Measurements from ENCODE around the gene NXN. TPM values are rescaled to one million over a fixed set of nuclear protein-coding genes. Genes with fewer than 3 reads are reported as not detected.

Gene NXN
- total RNA-seq, 1 donor from 2014 or later, result 0.52 TPM

DNA sequence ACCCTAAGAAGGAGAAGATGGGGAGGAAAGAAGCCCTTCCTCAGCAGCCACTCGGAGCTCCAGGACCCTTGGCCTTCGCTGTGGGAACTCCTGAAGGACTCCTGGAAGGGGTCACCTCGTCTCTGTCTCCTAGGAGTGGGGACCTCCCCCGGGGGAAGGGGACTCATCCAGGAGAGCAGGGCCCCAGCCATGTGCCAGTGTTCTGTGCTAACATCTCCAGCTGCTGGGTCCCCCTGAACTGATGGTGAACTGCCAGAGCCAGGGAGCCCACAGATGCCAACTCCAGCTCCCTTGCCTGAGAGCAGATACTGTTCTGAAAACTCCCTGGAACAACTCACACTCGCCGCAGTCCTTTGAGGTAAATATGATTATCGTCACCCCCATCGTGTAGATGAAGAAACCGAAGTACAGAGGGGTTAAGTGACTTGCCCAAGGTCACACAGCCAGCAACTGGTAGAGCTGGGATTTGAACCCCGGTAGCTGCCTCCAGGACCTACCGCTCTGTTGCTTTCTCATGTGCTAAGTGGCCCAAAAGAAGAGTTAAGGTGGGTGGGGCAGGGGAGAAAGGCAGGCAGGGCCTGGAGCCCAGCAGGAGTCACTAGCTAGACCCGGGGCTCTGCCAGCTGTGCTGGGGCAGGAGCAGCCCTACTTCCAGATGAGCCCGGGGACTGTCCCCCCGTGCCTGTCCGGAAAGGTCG, 27.9 kb upstream of the NXN start:
- intact Hi-C loops (cut with micrococcal nuclease), result no loop called here

DNA sequence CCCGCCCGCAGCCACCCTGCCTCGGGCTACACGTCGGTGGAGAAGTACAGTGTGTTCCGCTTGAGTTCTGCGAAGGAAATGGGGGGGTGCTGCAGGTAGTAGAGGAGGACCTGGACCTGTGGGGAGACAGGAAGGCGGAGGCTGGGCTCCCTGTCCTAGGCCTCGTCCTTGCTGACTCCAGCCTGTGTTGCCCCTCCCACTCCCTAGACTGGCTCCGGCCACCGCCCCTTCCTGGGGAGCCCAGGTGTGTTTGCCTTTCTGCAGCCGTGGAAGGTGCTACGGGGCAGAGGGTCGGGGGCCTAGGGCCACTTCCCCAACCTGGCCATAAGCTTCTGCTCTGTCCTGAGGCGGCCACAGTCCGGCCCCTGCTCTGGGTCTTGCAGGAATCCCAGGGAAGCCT, 26.5 kb upstream of the NXN start:
- intact Hi-C loops (cut with micrococcal nuclease), result no loop called here

DNA sequence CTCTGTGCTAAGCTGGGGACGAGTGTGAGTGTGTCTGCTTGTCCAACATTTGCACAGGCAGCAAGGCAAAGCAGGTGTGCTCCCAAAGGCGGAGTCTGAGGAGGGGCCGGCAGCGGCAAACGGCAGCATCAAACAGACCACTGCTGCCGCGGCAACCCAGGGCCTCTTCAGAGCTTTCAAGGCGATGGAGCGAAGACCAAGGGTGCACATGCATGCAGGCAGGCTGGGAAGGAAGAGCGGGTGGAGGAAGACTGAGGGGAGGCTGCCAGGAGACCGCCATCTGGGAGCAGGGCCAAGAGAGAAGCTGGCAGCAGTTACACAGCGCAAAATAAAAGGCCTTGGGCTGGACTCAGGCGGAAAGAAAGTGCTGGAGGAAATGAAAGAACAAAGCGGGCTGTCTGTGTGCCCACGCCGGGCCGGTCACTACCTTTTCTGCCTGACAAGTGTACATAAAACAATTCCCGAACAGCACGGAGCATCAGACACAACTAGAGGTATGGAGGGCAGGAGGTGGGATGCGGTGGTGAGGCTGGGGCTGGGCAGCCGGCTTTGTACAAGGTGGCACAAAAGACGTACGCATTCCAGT, 25.9 kb upstream of the NXN start:
- intact Hi-C loops (cut with micrococcal nuclease), result no loop called here

DNA sequence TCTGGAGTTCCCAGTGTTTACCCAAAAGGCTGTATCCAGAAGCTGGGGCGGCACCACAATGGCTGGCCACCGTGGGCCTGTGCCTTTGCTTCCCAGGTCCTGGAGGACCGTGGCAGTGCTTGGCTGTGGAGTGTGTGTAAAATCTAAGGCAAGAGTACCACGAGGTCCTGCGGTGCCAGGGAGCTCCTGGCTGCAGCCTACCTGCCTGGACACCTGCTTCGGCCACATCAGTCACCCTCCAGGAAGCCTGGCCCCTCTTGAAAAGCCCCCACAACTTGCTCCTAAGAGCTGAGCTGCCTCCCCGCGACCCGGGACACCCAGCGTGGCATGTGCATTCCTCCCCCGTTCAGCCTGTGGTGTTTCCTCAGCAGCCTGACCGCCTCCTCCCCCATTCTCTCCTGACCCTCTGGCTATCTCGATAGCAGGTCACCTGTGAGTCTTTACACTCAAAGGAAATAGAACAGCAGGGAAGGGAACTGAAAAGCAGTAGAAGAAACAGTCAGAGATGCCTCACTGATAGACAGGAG, 25.3 kb upstream of the NXN start:
- intact Hi-C loops (cut with micrococcal nuclease), result no loop called here

DNA sequence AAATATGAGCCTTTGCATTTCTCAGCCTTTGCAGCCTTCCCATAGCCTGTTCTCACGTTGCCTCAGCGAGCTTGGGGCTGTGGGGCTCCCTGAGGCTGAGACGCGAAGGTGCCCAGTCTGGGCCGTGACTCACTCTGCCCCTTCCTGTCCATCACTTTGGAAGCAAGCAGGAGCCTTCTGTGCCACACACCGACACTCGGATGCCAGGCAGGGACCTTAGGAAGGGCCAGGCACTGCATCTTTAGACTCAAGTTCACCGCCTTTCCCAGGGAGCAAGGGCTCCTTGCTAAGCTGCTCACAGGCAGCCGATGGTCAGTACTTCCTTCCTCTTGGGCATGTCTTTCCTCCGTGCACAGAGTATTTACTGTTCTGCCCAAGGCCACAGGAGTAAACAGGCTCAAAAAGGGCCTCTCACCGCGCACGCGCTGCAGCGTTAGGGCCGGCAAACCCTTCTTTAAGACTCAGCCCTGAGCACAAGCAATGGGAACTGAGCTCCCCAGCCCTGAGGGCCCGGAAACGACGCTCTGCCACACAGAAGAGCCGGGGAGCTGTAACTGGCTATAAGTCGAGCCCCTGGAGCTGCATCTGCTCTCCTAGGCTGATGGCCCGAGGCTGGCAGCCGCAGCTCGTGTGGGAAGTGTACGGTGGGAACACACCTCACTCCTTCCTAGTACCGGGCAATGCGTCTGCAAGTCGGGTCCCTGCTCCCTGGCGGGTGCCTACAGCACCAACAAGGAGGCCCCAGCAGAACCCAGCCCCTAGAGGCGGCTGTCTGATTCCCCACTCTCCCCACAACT, 24.6 kb upstream of the NXN start:
- intact Hi-C loops (cut with micrococcal nuclease), result no loop called here

DNA sequence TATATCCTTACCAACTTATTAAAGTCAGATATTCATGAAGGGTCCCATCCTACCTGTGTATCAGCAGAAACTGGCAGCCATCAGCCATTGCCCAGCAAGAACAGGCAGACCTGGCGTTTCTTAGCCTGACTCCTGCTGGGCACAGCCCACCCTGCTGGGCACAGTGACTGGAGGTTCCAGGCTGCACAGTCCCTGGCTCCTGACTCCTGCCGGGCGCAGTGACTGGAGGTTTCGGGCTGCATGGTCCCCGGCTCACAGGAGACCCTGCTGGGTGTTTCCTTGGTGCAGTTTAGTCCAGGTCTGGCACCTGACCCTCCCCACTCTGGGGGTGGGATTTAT, 24.0 kb upstream of the NXN start:
- intact Hi-C loops (cut with micrococcal nuclease), result no loop called here

DNA sequence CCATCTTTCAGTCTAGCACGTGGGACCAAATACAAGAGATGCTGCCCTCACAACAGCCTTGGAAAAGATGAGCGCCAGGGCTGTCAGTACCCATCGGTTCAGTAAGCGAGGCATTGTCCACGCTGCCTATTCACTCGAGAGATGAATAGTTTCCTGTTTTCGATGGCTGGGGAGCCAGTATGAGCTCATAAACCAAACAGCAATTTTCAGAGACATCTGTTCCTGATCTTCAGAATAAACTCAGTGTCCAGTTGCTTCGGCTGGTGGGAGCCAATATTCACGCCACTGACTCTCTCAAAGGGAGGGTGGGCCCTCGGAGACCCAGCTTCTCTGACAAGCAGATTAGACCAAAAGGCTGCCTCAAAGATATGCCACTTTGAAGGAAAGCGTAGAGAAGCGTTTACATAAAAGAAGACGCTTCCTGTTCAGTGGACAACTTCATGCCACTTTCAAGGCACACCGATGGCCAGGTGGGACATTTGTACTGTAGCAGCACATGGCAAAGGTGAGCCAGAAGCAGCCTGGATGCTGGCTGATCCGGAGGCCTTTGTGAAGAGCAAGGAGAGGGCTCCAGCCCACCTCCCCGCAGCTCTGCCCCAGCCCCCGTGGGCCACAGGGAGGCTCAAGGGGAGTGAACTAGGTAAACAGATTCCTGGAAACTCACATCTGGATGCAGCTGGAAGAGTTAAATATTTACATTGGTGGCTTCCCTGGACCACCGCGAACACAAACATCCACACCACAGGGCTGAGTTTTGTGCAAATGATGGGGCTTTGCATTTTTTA, 23.4 kb upstream of the NXN start:
- intact Hi-C loops (cut with micrococcal nuclease), result no loop called here

DNA sequence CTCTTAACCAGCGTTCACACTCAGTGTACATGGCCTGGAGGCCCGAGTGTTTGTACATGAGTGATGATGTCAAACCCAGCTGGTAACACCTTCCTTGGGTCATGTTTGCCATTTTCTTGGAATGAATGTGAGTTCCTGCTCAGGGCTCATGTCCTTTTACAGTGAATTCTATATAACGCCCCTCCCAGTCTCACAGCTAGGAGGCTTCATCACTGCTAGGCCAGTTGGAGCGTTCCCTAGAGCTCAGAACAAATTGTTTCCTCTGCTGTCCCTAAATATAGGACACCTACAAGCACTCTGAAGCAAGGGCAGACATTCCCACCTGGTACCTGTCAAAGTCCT, 22.8 kb upstream of the NXN start:
- intact Hi-C loops (cut with micrococcal nuclease), result no loop called here

DNA sequence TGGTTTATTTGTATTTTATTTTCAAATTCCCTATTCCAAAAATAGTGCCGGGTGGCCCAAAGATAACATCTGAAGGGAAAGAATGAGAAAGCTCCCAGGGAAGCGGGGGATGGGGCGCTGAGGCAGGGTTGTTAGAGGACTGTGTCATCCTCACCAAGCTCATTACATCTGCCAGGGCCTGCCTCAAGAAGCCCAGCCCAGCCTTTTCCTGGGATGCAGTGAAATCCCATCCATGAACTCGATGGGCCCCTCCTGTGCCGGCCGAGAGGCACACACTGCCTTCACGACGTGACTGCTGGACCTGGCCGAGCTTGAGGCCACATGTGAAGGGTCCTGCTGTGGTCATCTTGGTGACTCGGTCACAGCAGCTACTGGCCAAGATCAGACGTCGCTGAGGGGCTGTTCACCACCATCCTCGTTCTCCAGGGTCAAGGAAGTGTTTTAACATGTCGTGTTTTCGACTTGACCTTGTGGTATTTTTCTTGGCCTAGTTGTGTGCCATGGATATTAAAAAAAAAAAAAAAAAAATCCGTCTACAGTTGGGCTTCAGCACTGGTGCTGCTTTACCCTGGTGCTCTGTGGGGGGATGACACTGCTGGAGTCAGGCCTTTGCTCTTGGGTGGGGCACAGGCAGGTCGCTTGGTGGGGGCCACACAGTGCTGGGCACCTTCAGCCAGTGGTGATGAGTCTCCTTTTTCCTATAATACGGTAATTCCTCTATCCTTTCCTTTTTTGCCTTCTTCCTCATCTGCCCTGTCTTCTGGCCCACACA, 22.2 kb upstream of the NXN start:
- intact Hi-C loops (cut with micrococcal nuclease), result no loop called here

DNA sequence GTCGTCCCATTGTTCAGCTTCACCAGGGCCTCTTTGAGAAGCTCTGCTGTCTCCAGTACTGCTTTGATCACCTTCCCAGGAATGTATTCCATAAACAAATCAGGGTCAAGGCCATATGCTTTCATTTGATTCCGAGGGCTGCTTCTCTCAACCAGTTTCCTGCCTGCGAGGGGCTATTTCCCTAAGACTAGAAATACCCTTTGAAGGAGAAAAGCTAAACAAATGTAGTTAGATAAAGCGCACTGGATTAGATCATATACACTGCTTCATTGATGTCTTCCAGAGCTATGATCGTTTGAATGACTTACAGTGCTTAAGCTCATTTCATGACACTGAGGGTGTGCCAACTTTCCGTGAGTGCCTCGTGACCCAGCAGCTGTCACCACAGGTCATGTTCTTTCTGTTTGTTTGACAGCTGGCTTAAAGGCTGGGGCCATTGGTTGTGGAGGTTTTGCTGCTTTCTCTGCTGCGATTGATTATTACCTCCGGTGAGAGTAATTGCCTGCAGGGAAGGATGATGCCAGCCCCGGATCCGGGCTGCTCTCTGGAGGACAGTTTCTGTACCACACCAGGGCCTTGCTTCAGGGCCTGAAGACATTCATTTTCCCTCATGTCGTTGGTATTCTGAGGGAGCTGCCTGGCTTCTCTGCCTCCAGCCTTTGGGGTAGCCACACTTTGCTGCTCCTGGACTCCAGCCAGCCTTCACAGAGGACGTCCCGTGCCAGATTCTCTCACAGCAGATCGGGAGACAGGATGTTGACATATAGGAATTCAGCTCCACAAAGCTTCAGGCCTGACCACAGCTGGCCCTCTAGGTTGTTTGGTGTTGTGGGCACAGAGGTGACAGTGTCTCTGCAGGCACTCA, 21.3 kb upstream of the NXN start:
- intact Hi-C loops (cut with micrococcal nuclease), result no loop called here

DNA sequence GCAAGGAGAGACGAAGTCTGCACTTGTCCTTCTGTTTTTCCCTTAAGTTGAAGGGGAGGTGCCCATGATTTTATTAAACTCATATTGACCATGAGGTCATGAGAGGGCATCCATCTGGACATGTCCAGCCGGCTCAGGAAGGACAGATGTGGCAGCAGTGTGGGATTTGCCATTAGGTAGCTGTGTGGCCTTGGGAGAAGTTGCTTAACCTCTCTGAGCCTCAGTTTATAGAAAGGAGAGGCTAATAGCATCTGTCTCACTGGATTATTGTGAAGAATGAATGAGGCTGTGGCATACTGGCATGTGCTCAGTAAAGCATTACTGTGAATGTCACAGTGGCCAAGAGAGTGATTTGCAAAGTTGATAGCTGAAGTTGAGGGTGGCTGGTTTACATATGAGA, 18.5 kb upstream of the NXN start:
- intact Hi-C loops (cut with micrococcal nuclease), result loop anchor here (5.0 kb wide), 4 partner anchors 121 to 856 kb away; partner anchors contain the start of gene GEMIN4

DNA sequence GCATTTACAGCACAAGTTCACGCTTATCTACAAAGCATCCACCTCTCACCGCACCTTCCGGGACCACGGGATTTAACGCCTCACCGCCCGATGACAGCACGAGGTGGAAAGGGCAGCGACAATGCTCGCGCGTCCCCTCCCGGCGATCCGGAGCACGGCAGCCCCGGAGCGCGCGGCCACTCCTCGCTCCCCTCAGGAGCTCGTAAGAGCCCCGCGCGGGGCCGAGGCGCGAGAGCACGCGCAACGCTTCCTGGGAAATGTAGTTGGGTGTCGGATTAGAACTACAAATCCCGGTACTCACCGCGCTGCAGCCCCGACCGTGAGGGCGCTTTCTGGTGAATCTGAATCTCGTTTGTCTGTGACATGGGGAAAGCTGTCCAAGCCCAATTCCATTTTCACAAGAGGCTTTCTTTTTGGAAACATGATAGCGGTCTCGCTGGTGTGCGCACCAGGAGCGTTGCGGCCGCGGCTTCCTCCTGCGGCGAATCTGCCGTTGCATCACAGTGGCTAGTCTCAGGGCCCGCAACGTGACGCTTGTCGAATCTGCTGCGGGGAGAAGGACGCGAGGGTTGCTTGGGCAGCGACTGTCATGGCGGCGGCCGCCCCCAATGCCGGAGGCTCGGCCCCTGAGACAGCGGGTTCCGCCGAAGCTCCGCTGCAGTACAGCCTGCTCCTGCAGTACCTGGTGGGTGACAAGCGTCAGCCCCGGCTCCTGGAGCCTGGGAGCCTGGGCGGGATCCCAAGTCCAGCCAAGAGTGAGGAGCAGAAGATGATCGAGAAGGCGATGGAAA, 17.2 kb upstream of the NXN start, which contains the start of gene TIMM22:
TSS of gene TIMM22 (plus strand) at position 576 of the 791 bp plus-strand sequence. CDS start at position 590, 14 bp downstream.
- intact Hi-C loops (cut with micrococcal nuclease), result loop anchor here (1.0 to 5.0 kb wide), 5 partner anchors 15 to 854 kb away; partner anchors contain the start of gene GEMIN4

DNA sequence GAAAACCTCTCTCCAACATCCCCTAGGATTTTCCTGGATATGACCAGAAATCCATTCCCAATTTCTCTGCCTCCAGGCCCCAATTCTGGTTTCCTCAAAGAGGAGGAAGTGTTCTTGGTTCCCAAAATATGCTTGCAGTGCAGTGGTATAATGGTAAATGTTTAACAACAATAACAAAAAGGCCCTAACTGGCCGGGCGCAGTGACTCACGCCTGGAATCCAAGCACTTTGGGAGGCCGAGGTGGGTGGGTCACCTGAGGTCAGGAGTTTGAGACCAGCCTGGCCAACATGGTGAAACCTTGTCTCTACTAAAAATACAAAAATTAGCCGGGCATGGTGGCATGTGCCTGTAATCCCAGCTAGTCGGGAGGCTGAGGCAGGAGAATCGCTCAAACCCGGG, 15.7 kb upstream of the NXN start:
- intact Hi-C loops (cut with micrococcal nuclease), result loop anchor here (5.0 kb wide), 4 partner anchors 118 to 853 kb away; partner anchors contain the start of gene GEMIN4

DNA sequence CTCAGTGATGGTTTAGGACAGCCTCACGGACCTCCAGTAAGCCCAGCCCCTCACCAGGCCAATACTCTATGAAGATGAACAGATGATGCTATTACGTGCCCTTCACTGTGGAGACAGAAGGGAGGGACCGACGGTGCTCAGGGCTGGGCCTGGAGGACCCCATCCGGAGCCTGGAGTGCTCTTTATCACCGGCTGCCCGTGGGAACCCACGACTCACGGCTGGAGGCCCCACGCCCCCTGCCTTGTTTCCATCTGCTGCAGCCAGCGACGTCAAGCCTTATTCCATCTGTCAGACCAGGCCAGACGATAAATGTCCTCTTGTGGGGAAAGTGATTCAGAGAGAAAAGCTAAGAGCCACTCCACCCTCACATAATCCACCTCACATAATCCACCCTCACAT, 13.4 kb upstream of the NXN start:
- intact Hi-C loops (cut with micrococcal nuclease), result no loop called here

DNA sequence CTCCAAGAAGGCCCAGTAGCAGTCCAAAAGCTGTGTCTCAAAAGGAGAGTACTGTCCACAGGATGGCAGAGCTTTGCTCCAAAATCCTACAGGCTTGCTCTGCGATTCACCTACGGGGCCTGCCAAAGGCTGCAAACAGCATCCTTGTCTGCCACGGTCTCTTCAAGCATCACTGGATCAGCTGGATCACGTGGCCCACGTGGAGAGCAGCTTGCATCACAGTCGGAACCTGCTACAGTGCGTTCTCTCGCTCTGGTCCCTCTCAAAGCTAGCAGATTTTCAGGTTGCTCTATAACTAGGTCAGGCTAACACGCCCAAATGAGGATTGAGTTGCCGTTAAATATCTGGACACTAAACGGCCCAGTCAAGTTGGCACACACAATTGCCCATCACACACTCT, 9.0 kb upstream of the NXN start:
- intact Hi-C loops (cut with micrococcal nuclease), result no loop called here

DNA sequence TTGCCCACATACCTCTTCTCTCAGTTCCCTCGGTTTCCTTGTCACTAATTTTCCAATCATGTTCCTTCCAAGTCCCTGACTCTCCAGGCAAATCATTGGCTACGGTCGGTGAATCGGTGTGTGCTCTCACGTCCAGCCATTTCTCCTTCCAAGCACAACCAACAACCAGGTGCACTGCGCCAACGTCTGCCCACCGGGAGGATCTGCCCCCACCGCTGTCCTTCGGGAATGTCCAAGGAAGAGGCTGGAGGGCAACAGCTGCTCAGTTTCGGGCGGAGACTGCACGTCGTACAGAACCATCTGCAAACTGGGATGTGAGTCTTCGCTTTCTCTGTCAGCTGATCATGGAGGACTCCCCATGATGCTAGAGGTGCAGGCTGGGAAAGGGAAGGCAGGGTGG, 8.4 kb upstream of the NXN start:
- intact Hi-C loops (cut with micrococcal nuclease), result no loop called here

DNA sequence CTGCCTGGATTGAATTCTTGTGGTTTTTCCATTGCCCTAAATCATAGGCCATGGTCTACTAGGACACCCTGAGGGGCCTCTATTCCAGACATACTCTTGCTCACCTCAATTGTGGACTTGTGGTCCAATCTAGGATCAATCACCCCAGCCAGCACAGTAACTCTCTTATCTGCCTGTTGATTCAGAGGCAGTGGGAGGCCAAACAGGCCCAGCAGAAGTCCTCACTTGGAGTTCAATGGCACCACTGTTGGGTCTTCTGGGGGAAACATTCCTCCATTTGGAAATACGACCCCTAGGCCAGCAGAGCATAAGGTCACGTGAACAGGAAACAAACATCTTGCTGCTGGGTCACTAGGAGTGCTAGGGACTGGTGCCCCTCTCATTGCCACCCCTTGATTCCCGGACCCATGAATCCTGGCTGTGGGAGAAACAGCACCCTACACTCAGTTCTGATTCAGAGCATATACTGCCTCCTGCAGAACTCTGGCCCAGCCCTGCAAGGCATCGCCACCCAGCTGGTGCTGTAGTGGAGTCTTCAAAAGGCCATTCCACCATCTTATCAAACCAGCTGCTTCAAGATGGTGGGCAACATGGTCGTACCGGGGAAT, 6.8 kb upstream of the NXN start:
- intact Hi-C loops (cut with micrococcal nuclease), result no loop called here

DNA sequence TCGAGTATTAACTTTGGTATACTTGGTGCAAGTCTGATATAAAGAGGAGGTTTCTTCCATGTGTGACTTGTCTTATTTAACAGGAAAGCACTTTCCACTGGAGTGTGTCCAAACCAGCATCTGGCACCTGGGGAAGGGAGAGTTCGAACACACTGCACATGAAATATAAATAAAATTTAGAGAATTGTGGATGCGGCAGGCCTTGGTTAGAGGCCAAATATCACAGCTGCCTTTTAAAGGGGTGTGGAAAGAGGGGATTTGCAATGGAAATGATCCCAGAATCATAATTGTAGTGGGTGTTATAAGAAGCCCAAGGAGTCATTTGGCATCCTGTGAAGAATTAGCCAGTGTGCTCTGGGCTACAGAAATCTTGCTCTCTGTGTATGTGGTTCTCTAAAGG, 4.3 kb upstream of the NXN start:
- intact Hi-C loops (cut with micrococcal nuclease), result loop anchor here (5.0 kb wide), 1 partner anchor 572 kb away; a partner anchor contains a TSS

Data from T-helper 2 cell treated with Interferon-gamma antibody and Interleukin-4, amounts not matched to agents 100 ng/mL and 5 ng/mL, for 36 hours (primary cell).